HCT116 (cell line): ENCODE measurements around the gene AP2A1. TPM values are rescaled to one million over a fixed set of nuclear protein-coding genes. Genes with fewer than 3 reads are reported as not detected.

Experiments
- ATAC-seq: fragments of 200-7000 bp; cut with Tn5 transposase; 2 replicates; pipeline ENCODE4 v1.9.1; 2020; ENCODE audit warnings: mild to moderate bottlenecking, moderate library complexity
- BruUV-seq: library from RNA; stranded (reverse); fragments of 400-500 nt; replicated peaks from 2 replicates; lab custom pipeline; 2021; lab: Mats Ljungman, UMichigan
- CTCF ChIA-PET: fragments of 300-600 bp; sonication (Branson Sonifier 250); formaldehyde crosslinking; loops from one replicate; lab custom pipeline; 2021; ENCODE audit warnings: antibody characterized with exemption; lab: Charles Lee
- POLR2A ChIA-PET: fragments of 300-600, 350-600 bp; sonication (Branson Sonifier 250); formaldehyde crosslinking; loops from one replicate; lab custom pipeline; 2021; ENCODE audit warnings: antibody characterized with exemption; lab: Charles Lee
- RAD21 ChIA-PET, 2 experiments: fragments of 300-600 bp; sonication (Branson Sonifier 250); formaldehyde crosslinking; loops; one replicate each; lab custom pipeline; 2023; ENCODE audit warnings: low total read pairs in 2 of 2; ENCODE audit not compliant: uncharacterized antibody in 2 of 2, unreplicated experiment in 2 of 2, low non-redundant PET in 1 of 2; lab: Charles Lee
- DNase-seq: peaks from one replicate; pipeline ENCODE4 v3.0.0-alpha.2; 2010; ENCODE audit warnings: low read depth, low spot score
- H2AFZ ChIP-seq: fragments of 200-600 bp; shearing (Covaris generic), sonication (generic); 2 replicates; pipeline ENCODE4 v1.6.1; 2017; ENCODE audit warnings: low read depth, mixed run types, mixed read lengths, antibody characterized with exemption, low read length; ENCODE audit not compliant: poor library complexity, severe bottlenecking
- H3K27ac ChIP-seq: 2 replicates; pipeline ENCODE4 v1.5.1; 2012; ENCODE audit warnings: low read depth, low read length
- H3K27me3 ChIP-seq: fragments of 200-600 bp; sonication (generic); 2 replicates; pipeline ENCODE4 v1.6.1; 2016; ENCODE audit warnings: mixed run types, low read length, mixed read lengths; ENCODE audit not compliant: insufficient read depth
- H3K36me3 ChIP-seq, 2 experiments: fragments of 200-500 bp in 1 of 2; fragments of 200-600 bp in 1 of 2; sonication (Bioruptor generic) in 1 of 2; sonication (generic) in 1 of 2; 2 replicates each; pipeline versions ENCODE4 v1.5.1 to v1.6.1; 2014 to 2016; ENCODE audit warnings: low read length in 2 of 2, inconsistent platforms in 1 of 2, mixed read lengths in 1 of 2, mixed run types in 1 of 2; ENCODE audit not compliant: insufficient read depth in 2 of 2, control insufficient read depth in 1 of 2
- H3K4me1 ChIP-seq, 2 experiments: fragments of 200-600 bp in 1 of 2; sonication (generic) in 1 of 2; 2 replicates each; pipeline versions ENCODE4 v1.5.1 to v1.6.1; 2012 to 2017; ENCODE audit warnings: low read length in 2 of 2, inconsistent platforms in 1 of 2, mild to moderate bottlenecking in 1 of 2, mixed read lengths in 1 of 2, mixed run types in 1 of 2, moderate library complexity in 1 of 2; ENCODE audit not compliant: insufficient read depth in 2 of 2, control insufficient read depth in 1 of 2
- H3K4me2 ChIP-seq: fragments of 200-600 bp; sonication (generic); 2 replicates; pipeline ENCODE4 v1.6.1; 2017; ENCODE audit warnings: mixed run types, low read length, mixed read lengths
- H3K4me3 ChIP-seq, 2 experiments: fragments of 200-600 bp in 1 of 2; sonication (generic) in 1 of 2; replicated peaks in 1 of 2; 2 replicates each; pipeline ENCODE4 v1.5.1; 2011 to 2016; ENCODE audit warnings: low read length in 2 of 2, control low read depth in 1 of 2, low read depth in 1 of 2, mild to moderate bottlenecking in 1 of 2, mixed read lengths in 1 of 2, mixed run types in 1 of 2
- H3K79me2 ChIP-seq: fragments of 200-600 bp; sonication (generic); 2 replicates; pipeline ENCODE4 v1.6.1; 2017; ENCODE audit warnings: mild to moderate bottlenecking, mixed run types, low read length, moderate library complexity, mixed read lengths; ENCODE audit not compliant: insufficient read depth
- H3K9ac ChIP-seq: fragments of 200-600 bp; sonication (generic); 2 replicates; pipeline ENCODE4 v1.6.1; 2016; ENCODE audit warnings: low read length, mixed read lengths
- H3K9me2 ChIP-seq: fragments of 200-600 bp; sonication (generic), shearing (Covaris generic); 2 replicates; pipeline ENCODE4 v1.6.1; 2017; ENCODE audit warnings: mixed run types, mild to moderate bottlenecking, moderate library complexity; ENCODE audit not compliant: insufficient read depth
- H3K9me3 ChIP-seq, 2 experiments: fragments of 200-500 bp in 1 of 2; fragments of 200-600 bp in 1 of 2; sonication (Bioruptor generic) in 1 of 2; sonication (generic) in 1 of 2; 2 replicates each; pipeline ENCODE4 v1.6.1; 2014 to 2017; ENCODE audit warnings: low read length in 2 of 2, mixed read lengths in 2 of 2, inconsistent platforms in 1 of 2, low read depth in 1 of 2, mild to moderate bottlenecking in 1 of 2, mixed run types in 1 of 2, moderate library complexity in 1 of 2; ENCODE audit not compliant: control insufficient read depth in 1 of 2, insufficient read depth in 1 of 2
- H4K20me1 ChIP-seq: fragments of 200-600 bp; sonication (generic), shearing (Covaris generic); 2 replicates; pipeline ENCODE4 v1.6.1; 2017; ENCODE audit warnings: mixed run types, mild to moderate bottlenecking, moderate library complexity; ENCODE audit not compliant: insufficient read depth
- CBX3 ChIP-seq: IDR thresholded peaks from 2 replicates; pipeline ENCODE4 v1.6.1; 2012; ENCODE audit warnings: low read depth
- EGR1 ChIP-seq: IDR thresholded peaks from 2 replicates; pipeline ENCODE4 v1.6.1; 2012; ENCODE audit warnings: low read depth
- FOSL1 ChIP-seq: IDR thresholded peaks from 2 replicates; pipeline ENCODE4 v1.6.1; 2012; ENCODE audit warnings: low read depth
- JUND ChIP-seq: IDR thresholded peaks from 2 replicates; pipeline ENCODE4 v1.6.1; 2012
- POLR2AphosphoS5 ChIP-seq: IDR thresholded peaks from 2 replicates; pipeline ENCODE4 v1.6.1; 2011; ENCODE audit warnings: mild to moderate bottlenecking, low read depth, low read length, moderate library complexity
- RAD21 ChIP-seq: IDR thresholded peaks from 2 replicates; pipeline ENCODE4 v1.6.1; 2012; ENCODE audit warnings: low read depth, mild to moderate bottlenecking
- SIN3A ChIP-seq: IDR thresholded peaks from 2 replicates; pipeline ENCODE4 v1.6.1; 2012; ENCODE audit warnings: low read depth
- SRF ChIP-seq: IDR thresholded peaks from 2 replicates; pipeline ENCODE4 v1.6.1; 2012; ENCODE audit warnings: low read depth
- YY1 ChIP-seq: IDR thresholded peaks from 2 replicates; pipeline ENCODE4 v1.6.1; 2011; ENCODE audit warnings: low read length, low read depth, moderate library complexity, mild to moderate bottlenecking; ENCODE audit not compliant: insufficient replicate concordance; ENCODE audit errors: extremely low read depth
- ZFX ChIP-seq: fragments of 450-650 bp; IDR thresholded peaks from 2 replicates; pipeline ENCODE4 v1.6.1; 2017
- intact Hi-C: fragments of 100-400 bp; cut with micrococcal nuclease; formaldehyde crosslinking; loops from 2 replicates; pipeline ENCODE4 v1.10.0; 2022
- total RNA-seq: library from RNA; stranded (reverse); gene quantifications from one replicate; pipeline ENCODE4 v1.2.1, GENCODE V29; 2021; ENCODE audit not compliant: unreplicated experiment
- TF ChIP-seq, protein P1 (sequence below): IDR thresholded peaks from 2 replicates; pipeline ENCODE4 v1.6.1; 2011; ENCODE audit warnings: mild to moderate bottlenecking, low read length, moderate library complexity; ENCODE audit not compliant: insufficient replicate concordance; ENCODE audit errors: extremely low read depth
- TF ChIP-seq, protein P2 (sequence below), 3 experiments: fragments of 200-600 bp in 1 of 3; sonication (generic) in 1 of 3; IDR thresholded peaks in 2 of 3; conservative IDR thresholded peaks in 1 of 3; 2 replicates each; pipeline ENCODE4 v1.5.1; 2012 to 2017; ENCODE audit warnings: low read depth in 2 of 3, low read length in 2 of 3, antibody characterized with exemption in 1 of 3, borderline replicate concordance in 1 of 3, control low read depth in 1 of 3, mild to moderate bottlenecking in 1 of 3, mixed read lengths in 1 of 3, mixed run types in 1 of 3, moderate library complexity in 1 of 3; ENCODE audit not compliant: insufficient read depth in 1 of 3
- TF ChIP-seq, protein P3 (sequence below): IDR thresholded peaks from 2 replicates; pipeline ENCODE4 v1.6.1; 2012
- TF ChIP-seq, protein P4 (sequence below): IDR thresholded peaks from 2 replicates; pipeline ENCODE4 v1.6.1; 2012

The AP2A1 gene
- total RNA-seq, 1 experiment from 2014 or later: 102 TPM

DNA sequence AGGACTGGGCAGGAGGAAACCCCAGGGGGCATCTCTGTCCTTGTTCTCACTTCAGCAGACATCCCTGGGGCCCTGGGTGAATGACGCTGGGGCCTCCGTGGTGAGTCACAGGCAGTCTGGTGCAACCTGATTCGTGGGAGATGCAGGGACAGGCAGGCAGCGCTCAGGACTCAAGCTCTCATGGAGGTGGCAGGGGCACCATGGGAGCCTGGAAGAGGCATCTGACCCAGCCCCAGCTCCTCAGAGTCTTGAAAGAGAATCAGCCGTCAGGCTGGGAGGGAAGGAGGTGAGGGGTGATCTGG lies 70.2 kb downstream of the AP2A1 start:
- no peaks in the 10 kb centered on the region for H3K4me1 ChIP-seq
- RAD21 ChIA-PET: no interaction called here
- H3K27me3 ChIP-seq: no peaks in the 10 kb centered on the region
- no peak overlapping the region for H3K4me3 ChIP-seq
- H3K36me3 ChIP-seq: peaks cover 34 to 46% of the 10 kb centered on the region in 2 experiments
- no peak for TF ChIP-seq CBX3
- TF ChIP-seq, protein P1, sequence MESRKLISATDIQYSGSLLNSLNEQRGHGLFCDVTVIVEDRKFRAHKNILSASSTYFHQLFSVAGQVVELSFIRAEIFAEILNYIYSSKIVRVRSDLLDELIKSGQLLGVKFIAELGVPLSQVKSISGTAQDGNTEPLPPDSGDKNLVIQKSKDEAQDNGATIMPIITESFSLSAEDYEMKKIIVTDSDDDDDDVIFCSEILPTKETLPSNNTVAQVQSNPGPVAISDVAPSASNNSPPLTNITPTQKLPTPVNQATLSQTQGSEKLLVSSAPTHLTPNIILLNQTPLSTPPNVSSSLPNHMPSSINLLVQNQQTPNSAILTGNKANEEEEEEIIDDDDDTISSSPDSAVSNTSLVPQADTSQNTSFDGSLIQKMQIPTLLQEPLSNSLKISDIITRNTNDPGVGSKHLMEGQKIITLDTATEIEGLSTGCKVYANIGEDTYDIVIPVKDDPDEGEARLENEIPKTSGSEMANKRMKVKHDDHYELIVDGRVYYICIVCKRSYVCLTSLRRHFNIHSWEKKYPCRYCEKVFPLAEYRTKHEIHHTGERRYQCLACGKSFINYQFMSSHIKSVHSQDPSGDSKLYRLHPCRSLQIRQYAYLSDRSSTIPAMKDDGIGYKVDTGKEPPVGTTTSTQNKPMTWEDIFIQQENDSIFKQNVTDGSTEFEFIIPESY: no peak
- no peak for TF ChIP-seq RAD21
- TF ChIP-seq JUND: no peak
- no peak for TF ChIP-seq SRF
- TF ChIP-seq, protein P2, sequence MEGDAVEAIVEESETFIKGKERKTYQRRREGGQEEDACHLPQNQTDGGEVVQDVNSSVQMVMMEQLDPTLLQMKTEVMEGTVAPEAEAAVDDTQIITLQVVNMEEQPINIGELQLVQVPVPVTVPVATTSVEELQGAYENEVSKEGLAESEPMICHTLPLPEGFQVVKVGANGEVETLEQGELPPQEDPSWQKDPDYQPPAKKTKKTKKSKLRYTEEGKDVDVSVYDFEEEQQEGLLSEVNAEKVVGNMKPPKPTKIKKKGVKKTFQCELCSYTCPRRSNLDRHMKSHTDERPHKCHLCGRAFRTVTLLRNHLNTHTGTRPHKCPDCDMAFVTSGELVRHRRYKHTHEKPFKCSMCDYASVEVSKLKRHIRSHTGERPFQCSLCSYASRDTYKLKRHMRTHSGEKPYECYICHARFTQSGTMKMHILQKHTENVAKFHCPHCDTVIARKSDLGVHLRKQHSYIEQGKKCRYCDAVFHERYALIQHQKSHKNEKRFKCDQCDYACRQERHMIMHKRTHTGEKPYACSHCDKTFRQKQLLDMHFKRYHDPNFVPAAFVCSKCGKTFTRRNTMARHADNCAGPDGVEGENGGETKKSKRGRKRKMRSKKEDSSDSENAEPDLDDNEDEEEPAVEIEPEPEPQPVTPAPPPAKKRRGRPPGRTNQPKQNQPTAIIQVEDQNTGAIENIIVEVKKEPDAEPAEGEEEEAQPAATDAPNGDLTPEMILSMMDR (IDR thresholded peaks at IDR 0.05 in 2 of 3, conservative IDR thresholded peaks at IDR 0.05 in 1 of 3; ENCODE audit: borderline replicate concordance in 1 of 3, insufficient read depth in 1 of 3, low read depth in 2 of 3, low read length in 2 of 3): no peak
- TF ChIP-seq ZFX: no peak
- TF ChIP-seq, protein P3, sequence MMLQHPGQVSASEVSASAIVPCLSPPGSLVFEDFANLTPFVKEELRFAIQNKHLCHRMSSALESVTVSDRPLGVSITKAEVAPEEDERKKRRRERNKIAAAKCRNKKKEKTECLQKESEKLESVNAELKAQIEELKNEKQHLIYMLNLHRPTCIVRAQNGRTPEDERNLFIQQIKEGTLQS: no peak
- TF ChIP-seq FOSL1: no peak
- no peak for TF ChIP-seq EGR1
- no peak for TF ChIP-seq YY1
- TF ChIP-seq, protein P4, sequence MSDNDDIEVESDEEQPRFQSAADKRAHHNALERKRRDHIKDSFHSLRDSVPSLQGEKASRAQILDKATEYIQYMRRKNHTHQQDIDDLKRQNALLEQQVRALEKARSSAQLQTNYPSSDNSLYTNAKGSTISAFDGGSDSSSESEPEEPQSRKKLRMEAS: no peak
- no peak for TF ChIP-seq POLR2AphosphoS5
- no peak for TF ChIP-seq SIN3A
- no peak overlapping the region for H2AFZ ChIP-seq
- BruUV-seq: no TSS peak
- POLR2A ChIA-PET: no interaction called here
- H3K79me2 ChIP-seq: no peaks in the 10 kb centered on the region
- no peak for DNase-seq
- H3K4me2 ChIP-seq: no peak overlapping the region
- intact Hi-C loops: no loop called here
- H4K20me1 ChIP-seq: no peaks in the 10 kb centered on the region
- H3K9me3 ChIP-seq: no peaks in the 10 kb centered on the region
- no peaks in the 10 kb centered on the region for H3K9me2 ChIP-seq
- H3K27ac ChIP-seq: no peak overlapping the region
- no peak for ATAC-seq
- H3K9ac ChIP-seq: no peak overlapping the region
- CTCF ChIA-PET: no interaction called here
